Mammary epithelial cell (primary cell): ENCODE data around the gene IGSF23.

Experiments used
- CTCF ChIP-seq, 2 donors: IDR thresholded peaks in 1 of 2; conservative IDR thresholded peaks in 1 of 2; 2 replicates each; pipeline ENCODE4 v1.5.1; 2011 to 2012; ENCODE audit warnings: inconsistent platforms in 2 of 2, low read length in 2 of 2, mild to moderate bottlenecking in 2 of 2, control low read depth in 1 of 2, low read depth in 1 of 2; ENCODE audit not compliant: insufficient read depth in 1 of 2; ENCODE audit errors: extremely low read depth in 1 of 2
- EZH2 ChIP-seq: IDR thresholded peaks from 2 replicates; pipeline ENCODE4 v1.6.1; 2012; ENCODE audit warnings: low read length, inconsistent platforms, borderline replicate concordance

- TF ChIP-seq CTCF (conservative IDR thresholded peaks at IDR 0.05 in 1 of 2, IDR thresholded peaks at IDR 0.05 in 1 of 2; ENCODE audit: extremely low read depth in 1 of 2, insufficient read depth in 1 of 2, low read depth in 1 of 2, low read length in 2 of 2) (no peak), EZH2 (no peak)
Measured at GRCh38 chr19:44627631-44628030, 14.3 kb downstream of the IGSF23 start.
